DOHH2 (cell line): ENCODE data around the gene TSPO.

Source experiments
- H3F3A ChIP-seq: fragments of 200-600 bp; sonication (generic), shearing (Covaris generic); 2 replicates; pipeline ENCODE4 v1.6.0; 2016; ENCODE audit warnings: antibody characterized with exemption, mild to moderate bottlenecking; ENCODE audit not compliant: control insufficient read depth, insufficient read depth
- H3K27ac ChIP-seq: fragments of 200-600 bp; sonication (generic); 2 replicates; pipeline ENCODE4 v1.5.1; 2014; ENCODE audit warnings: low read depth, mild to moderate bottlenecking, low read length, moderate library complexity
- H3K27me3 ChIP-seq: fragments of 200-600 bp; sonication (generic); 2 replicates; pipeline ENCODE4 v1.6.1; 2014; ENCODE audit warnings: mild to moderate bottlenecking, low read length, mixed read lengths; ENCODE audit not compliant: control insufficient read depth
- H3K36me3 ChIP-seq: fragments of 200-600 bp; sonication (generic); 2 replicates; pipeline ENCODE4 v1.6.1; 2014; ENCODE audit warnings: mild to moderate bottlenecking, low read length, moderate library complexity, mixed read lengths; ENCODE audit not compliant: control insufficient read depth
- H3K4me1 ChIP-seq: fragments of 200-600 bp; sonication (generic); 2 replicates; pipeline ENCODE4 v1.6.1; 2014; ENCODE audit warnings: mild to moderate bottlenecking, low read length, mixed read lengths; ENCODE audit not compliant: control insufficient read depth
- H3K4me2 ChIP-seq: fragments of 200-600 bp; sonication (generic); 2 replicates; pipeline ENCODE4 v1.6.0; 2014; ENCODE audit warnings: mild to moderate bottlenecking, low read length, moderate library complexity
- H3K4me3 ChIP-seq: fragments of 200-600 bp; sonication (generic); 2 replicates; pipeline ENCODE4 v1.5.1; 2014; ENCODE audit warnings: mild to moderate bottlenecking, low read length, mixed read lengths
- H3K79me2 ChIP-seq: fragments of 200-600 bp; sonication (generic); 2 replicates; pipeline ENCODE4 v1.6.1; 2014; ENCODE audit warnings: mild to moderate bottlenecking, low read length, mixed read lengths; ENCODE audit not compliant: control insufficient read depth
- H3K9me2 ChIP-seq: fragments of 200-600 bp; sonication (generic); replicated peaks from 2 replicates; pipeline ENCODE4 v1.6.1; 2014; ENCODE audit warnings: mild to moderate bottlenecking, low read length, mixed read lengths; ENCODE audit not compliant: control insufficient read depth
- H3K9me3 ChIP-seq: fragments of 200-600 bp; sonication (generic); 2 replicates; pipeline ENCODE4 v1.6.1; 2014; ENCODE audit warnings: antibody characterized with exemption, low read length, mixed read lengths; ENCODE audit not compliant: control insufficient read depth, insufficient read depth
- H4K20me1 ChIP-seq: fragments of 200-600 bp; sonication (generic); 2 replicates; pipeline ENCODE4 v1.6.0; 2014; ENCODE audit warnings: low read depth, mild to moderate bottlenecking, antibody characterized with exemption, low read length, moderate library complexity; ENCODE audit not compliant: control insufficient read depth, insufficient read depth
- CTCF ChIP-seq: fragments of 200-600 bp; sonication (generic); IDR thresholded peaks from one replicate; pipeline ENCODE4 v1.5.1; 2014; ENCODE audit warnings: antibody characterized with exemption, mild to moderate bottlenecking, low read depth, low read length; ENCODE audit not compliant: poor library complexity, severe bottlenecking
- EZH2phosphoT487 ChIP-seq: fragments of 200-600 bp; sonication (generic); IDR thresholded peaks from 2 replicates; pipeline ENCODE4 v1.6.1; 2017; ENCODE audit warnings: borderline replicate concordance, mild to moderate bottlenecking, antibody characterized with exemption, low read length, moderate library complexity, mixed read lengths

TSPO gene

GRCh38 chr22:43134553-43134952 lies 16.8 kb upstream of the TSPO start:
- H3K79me2 ChIP-seq = no peaks in the 10 kb centered on the region
- H3K9me3 ChIP-seq = no peaks in the 10 kb centered on the region
- no peak overlapping the region for H3K27ac ChIP-seq
- TF ChIP-seq CTCF = no peak
- no peak for TF ChIP-seq EZH2phosphoT487
- H3K4me1 ChIP-seq = peaks cover 12% of the 10 kb centered on the region
- H3K9me2 ChIP-seq = no peaks in the 10 kb centered on the region
- no peak overlapping the region for H3K4me3 ChIP-seq
- H3K36me3 ChIP-seq = peaks cover 64% of the 10 kb centered on the region
- H4K20me1 ChIP-seq = no peaks in the 10 kb centered on the region
- H3F3A ChIP-seq = no peaks in the 10 kb centered on the region; the same call in 1 of the 2 replicates
- no peaks in the 10 kb centered on the region for H3K27me3 ChIP-seq
- no peak overlapping the region for H3K4me2 ChIP-seq

- Histone ChIP-seq H3K4me2 (no peak overlapping the region), H3K9me2 (no peaks in the 10 kb centered on the region), H3K4me1 (peaks cover 6% of the 10 kb centered on the region; the same call in 1 of the 2 replicates), H3K9me3 (no peaks in the 10 kb centered on the region), H3K27ac (no peak overlapping the region), H3K27me3 (no peaks in the 10 kb centered on the region), H3K36me3 (peaks cover 74% of the 10 kb centered on the region), H3K79me2 (peaks cover 6% of the 10 kb centered on the region), H3F3A (no peaks in the 10 kb centered on the region), H4K20me1 (no peaks in the 10 kb centered on the region), H3K4me3 (no peak overlapping the region)
- no peak for TF ChIP-seq EZH2phosphoT487
- no peak for TF ChIP-seq CTCF
Measured at GRCh38 chr22:43135565-43135964, 15.8 kb upstream of the TSPO start.

- Histone ChIP-seq H3K27ac (no peak overlapping the region), H3K79me2 (peaks cover 13% of the 10 kb centered on the region)
- TF ChIP-seq EZH2phosphoT487 (no peak), CTCF (peak; percentile 92)
Measured at GRCh38 chr22:43136255-43136654, 15.1 kb upstream of the TSPO start.

More at GRCh38 chr22:43136255-43136654, 15.1 kb upstream of the TSPO start:
- Histone ChIP-seq H3K4me3 (no peak overlapping the region), H3K36me3 (peaks cover 81% of the 10 kb centered on the region), H3K4me2 (no peak overlapping the region), H3K27me3 (no peaks in the 10 kb centered on the region), H3F3A (no peaks in the 10 kb centered on the region), H3K9me2 (no peaks in the 10 kb centered on the region), H4K20me1 (no peaks in the 10 kb centered on the region), H3K9me3 (no peaks in the 10 kb centered on the region), H3K4me1 (peaks cover 6% of the 10 kb centered on the region; the same call in 1 of the 2 replicates)
